ENCODE measurements around the gene QARS1.

Gene QARS1

DNA sequence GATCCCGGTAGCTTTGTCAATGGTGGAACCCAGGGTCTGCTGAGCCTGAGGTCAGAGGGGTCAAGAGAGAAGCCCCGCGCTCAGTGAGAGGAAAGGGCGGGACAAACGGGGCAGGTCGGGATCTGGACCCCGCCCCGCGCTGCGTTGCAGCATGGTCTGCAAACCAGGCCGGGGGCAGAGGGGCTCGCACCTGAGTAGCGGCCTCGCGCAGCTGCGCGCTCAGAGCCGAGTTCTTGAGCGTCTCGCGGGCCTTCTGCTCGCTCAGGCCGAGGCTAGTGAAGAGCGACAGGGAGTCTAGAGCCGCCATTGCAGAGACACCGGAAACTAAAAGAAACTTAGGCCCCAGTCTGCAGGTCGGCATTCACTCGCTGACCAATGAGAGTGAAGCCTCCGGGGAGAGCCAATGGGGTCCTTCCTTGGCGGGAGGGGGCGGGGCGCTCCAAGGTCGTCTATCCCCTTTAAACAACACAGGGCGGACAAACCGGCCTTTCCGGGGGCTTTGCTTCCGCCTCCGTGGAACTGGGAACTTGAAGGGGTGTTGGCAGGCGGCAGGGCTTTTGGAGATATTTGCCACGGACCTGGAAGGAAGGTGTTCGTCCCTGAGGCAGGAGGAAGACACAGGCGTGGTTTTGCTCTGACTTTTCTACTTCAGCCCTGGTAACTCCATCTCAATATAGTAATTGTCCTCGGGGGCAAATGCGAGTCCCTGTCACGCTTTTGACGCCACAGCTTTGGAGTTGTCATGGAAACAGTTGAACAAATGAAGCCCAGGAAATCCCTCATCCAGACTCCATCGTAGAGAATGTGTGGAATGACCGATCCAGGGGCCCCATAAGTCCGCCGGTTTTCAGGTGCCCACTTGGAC lies at the start of gene QARS1:
Gene QARS1 (minus strand): TSS at position 331 of the 865 bp plus-strand sequence. CDS start 24 bp downstream, at position 307.
- TF ChIP-seq GATA2 (IDR thresholded peaks at IDR 0.05; ENCODE audit: low read depth, low read length): no peak

GRCh38 chr3:49153349-49153912 lies 48.9 kb upstream of the QARS1 start:
- no peak for TF ChIP-seq GATA3 (IDR thresholded peaks at IDR 0.05; ENCODE audit: low read depth, low read length)
- TF ChIP-seq GATA2 (IDR thresholded peaks at IDR 0.05; ENCODE audit: low read depth, low read length): no peak

- TF ChIP-seq GATA2 (IDR thresholded peaks at IDR 0.05; ENCODE audit: low read depth, low read length) (no peak), GATA3 (IDR thresholded peaks at IDR 0.05; ENCODE audit: low read depth, low read length) (no peak)
Observed at GRCh38 chr3:49151610-49152009, 47.1 kb upstream of the QARS1 start.

GRCh38 chr3:49148159-49148558 lies 43.6 kb upstream of the QARS1 start:
- TF ChIP-seq GATA2 (IDR thresholded peaks at IDR 0.05; ENCODE audit: low read depth, low read length) (no peak), GATA3 (IDR thresholded peaks at IDR 0.05; ENCODE audit: low read depth, low read length) (no peak)

GRCh38 chr3:49140080-49140479 lies 35.5 kb upstream of the QARS1 start:
- TF ChIP-seq GATA2 (IDR thresholded peaks at IDR 0.05; ENCODE audit: low read depth, low read length) (no peak), GATA3 (IDR thresholded peaks at IDR 0.05; ENCODE audit: low read depth, low read length) (no peak)

DNA sequence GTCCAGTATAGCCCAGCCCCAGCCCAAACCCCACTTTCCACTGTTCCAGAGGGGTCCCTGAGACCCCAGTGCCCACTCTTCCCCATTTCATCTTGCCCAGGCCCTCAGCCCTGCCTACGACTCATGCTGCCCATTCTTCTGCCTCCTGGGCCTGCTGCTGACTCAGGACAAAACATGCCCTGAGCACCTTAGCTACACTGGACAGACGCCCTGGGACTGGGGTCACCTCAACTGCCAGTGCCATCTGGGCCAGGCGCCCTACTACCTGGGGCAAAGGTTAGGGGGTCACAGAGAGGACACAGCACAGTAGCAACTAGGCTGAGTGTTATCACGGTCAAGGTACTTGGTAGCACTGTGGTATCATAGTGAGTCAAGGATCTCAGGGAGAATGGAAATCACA lies 30.9 kb upstream of the QARS1 start:
- TF ChIP-seq GATA2 (IDR thresholded peaks at IDR 0.05; ENCODE audit: low read depth, low read length) (no peak), GATA3 (IDR thresholded peaks at IDR 0.05; ENCODE audit: low read depth, low read length) (no peak)

GRCh38 chr3:49134471-49135265 lies 30.1 kb upstream of the QARS1 start:
- no peak for TF ChIP-seq GATA3 (IDR thresholded peaks at IDR 0.05; ENCODE audit: low read depth, low read length)
- TF ChIP-seq GATA2 (IDR thresholded peaks at IDR 0.05; ENCODE audit: low read depth, low read length): peak; percentile 51; the same call in 1 of the 2 replicates

- no peak for TF ChIP-seq GATA3 (IDR thresholded peaks at IDR 0.05; ENCODE audit: low read depth, low read length)
- no peak for TF ChIP-seq GATA2 (IDR thresholded peaks at IDR 0.05; ENCODE audit: low read depth, low read length)
Observed at GRCh38 chr3:49133226-49133951, 28.8 kb upstream of the QARS1 start.

DNA sequence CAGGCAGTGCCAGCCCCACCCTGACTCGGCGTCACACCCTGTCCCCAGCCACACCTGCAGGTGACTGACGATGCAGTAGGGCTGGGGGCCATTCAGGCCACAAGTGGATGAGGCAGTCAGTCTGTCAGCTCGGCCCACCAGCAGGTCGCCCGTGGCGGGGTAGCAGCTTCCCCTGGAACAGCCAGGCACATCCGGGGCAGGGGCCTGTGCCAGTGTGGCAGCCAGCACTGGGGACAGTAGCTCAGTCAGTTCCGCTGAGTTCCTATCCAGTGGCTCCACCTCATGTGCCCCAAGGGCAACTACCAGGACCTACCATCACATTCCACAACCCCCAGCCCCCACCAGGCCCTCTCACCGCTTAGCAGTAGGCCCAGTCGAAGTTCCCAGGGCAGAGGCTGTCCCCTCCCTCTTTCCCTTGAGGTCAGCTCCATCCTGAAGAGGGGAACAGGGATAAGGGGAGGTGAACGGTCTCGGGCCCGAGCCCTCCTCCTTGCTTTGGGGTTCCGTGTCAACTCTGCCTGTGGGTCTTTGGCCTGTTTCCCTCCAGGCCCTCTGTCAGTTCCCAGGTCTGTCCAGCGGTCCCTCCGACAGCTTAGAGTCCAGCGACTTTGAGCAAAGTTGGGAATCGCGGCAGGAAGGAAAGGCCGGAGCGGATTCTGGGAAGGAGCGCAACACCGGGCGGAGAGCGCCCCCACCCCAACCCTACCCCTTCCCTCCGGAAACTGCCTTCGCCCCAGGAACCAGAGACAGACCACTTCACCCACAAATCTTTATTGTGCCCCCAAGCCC lies 28.1 kb upstream of the QARS1 start, which contains the start of gene LAMB2:
Gene LAMB2 (minus strand): TSS at position 614 of the 789 bp plus-strand sequence. CDS start 183 bp downstream, at position 431.
- no peak for TF ChIP-seq GATA3 (IDR thresholded peaks at IDR 0.05; ENCODE audit: low read depth, low read length)
- TF ChIP-seq GATA2 (IDR thresholded peaks at IDR 0.05; ENCODE audit: low read depth, low read length): no peak

GRCh38 chr3:49132073-49132436 lies 27.5 kb upstream of the QARS1 start:
- TF ChIP-seq GATA2 (IDR thresholded peaks at IDR 0.05; ENCODE audit: low read depth, low read length): no peak
- TF ChIP-seq GATA3 (IDR thresholded peaks at IDR 0.05; ENCODE audit: low read depth, low read length): no peak

DNA sequence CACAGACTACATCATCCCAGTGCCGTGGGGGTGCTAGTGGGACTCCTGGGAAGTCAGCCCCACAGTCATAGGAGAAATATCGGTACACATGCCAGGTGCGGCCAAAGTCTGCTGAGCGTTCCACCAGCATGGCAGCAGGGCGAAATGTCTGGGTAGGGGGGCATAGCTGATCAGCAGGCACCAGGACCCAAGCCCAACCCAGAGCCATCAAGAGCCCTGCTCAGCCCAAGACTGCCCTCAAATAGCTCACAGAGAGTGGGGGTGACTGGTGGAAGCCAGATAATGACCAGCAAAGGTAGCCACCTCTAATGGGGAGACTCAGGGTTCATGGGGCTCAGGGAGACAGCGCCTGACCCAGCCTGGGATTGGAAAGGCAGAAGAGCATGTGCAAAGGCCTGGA lies 27.0 kb upstream of the QARS1 start:
- TF ChIP-seq GATA2 (IDR thresholded peaks at IDR 0.05; ENCODE audit: low read depth, low read length) (no peak), GATA3 (IDR thresholded peaks at IDR 0.05; ENCODE audit: low read depth, low read length) (no peak)

GRCh38 chr3:49131040-49131439 lies 26.5 kb upstream of the QARS1 start:
- TF ChIP-seq GATA3 (IDR thresholded peaks at IDR 0.05; ENCODE audit: low read depth, low read length) (no peak), GATA2 (IDR thresholded peaks at IDR 0.05; ENCODE audit: low read depth, low read length) (no peak)

All from SH-SY5Y (cell line).